IPS-11a (cell line): ENCODE measurements around the gene TBXAS1.

Experiments used
- H3K4me3 ChIP-seq: one replicate; pipeline ENCODE4 v1.5.1; 2013; ENCODE audit warnings: low read depth, low read length, control low read depth

Gene TBXAS1

GRCh38 chr7:140018125-140019043 is 189.3 kb downstream of the TBXAS1 start:
- H3K4me3 ChIP-seq, result no peak overlapping the region

GRCh38 chr7:140019172-140019571 is 190.1 kb downstream of the TBXAS1 start:
- no peak overlapping the region for H3K4me3 ChIP-seq

GRCh38 chr7:140019606-140020005 is 190.5 kb downstream of the TBXAS1 start:
- H3K4me3 ChIP-seq, result no peak overlapping the region

GRCh38 chr7:140021603-140022002 is 192.5 kb downstream of the TBXAS1 start:
- no peak overlapping the region for H3K4me3 ChIP-seq

GRCh38 chr7:140022582-140023211 is 193.6 kb downstream of the TBXAS1 start:
- no peak overlapping the region for H3K4me3 ChIP-seq

- H3K4me3 ChIP-seq, result no peak overlapping the region
Measured at GRCh38 chr7:140023728-140024127, 194.7 kb downstream of the TBXAS1 start.

GRCh38 chr7:140024585-140024984 is 195.5 kb downstream of the TBXAS1 start:
- H3K4me3 ChIP-seq, result no peak overlapping the region

- no peak overlapping the region for H3K4me3 ChIP-seq
Measured at GRCh38 chr7:140025241-140025640, 196.2 kb downstream of the TBXAS1 start.

GRCh38 chr7:140025814-140026433 is 196.9 kb downstream of the TBXAS1 start:
- no peak overlapping the region for H3K4me3 ChIP-seq

GRCh38 chr7:140026935-140027334 is 197.9 kb downstream of the TBXAS1 start:
- H3K4me3 ChIP-seq, result no peak overlapping the region

- no peak overlapping the region for H3K4me3 ChIP-seq
Measured at GRCh38 chr7:140027858-140028257, 198.8 kb downstream of the TBXAS1 start.

- no peak overlapping the region for H3K4me3 ChIP-seq
Measured at GRCh38 chr7:140028311-140028710, 199.2 kb downstream of the TBXAS1 start.

GRCh38 chr7:140029072-140029471 is 200.0 kb downstream of the TBXAS1 start:
- H3K4me3 ChIP-seq, result no peak overlapping the region

GRCh38 chr7:140031364-140031763 is 202.3 kb downstream of the TBXAS1 start:
- H3K4me3 ChIP-seq, result no peak overlapping the region

GRCh38 chr7:140033036-140033435 is 204.0 kb downstream of the TBXAS1 start:
- H3K4me3 ChIP-seq, result no peak overlapping the region

GRCh38 chr7:140033779-140034363 is 204.8 kb downstream of the TBXAS1 start:
- H3K4me3 ChIP-seq, result no peak overlapping the region

GRCh38 chr7:140034421-140034820 is 205.4 kb downstream of the TBXAS1 start:
- H3K4me3 ChIP-seq, result no peak overlapping the region

GRCh38 chr7:140035400-140036223 is 206.5 kb downstream of the TBXAS1 start:
- no peak overlapping the region for H3K4me3 ChIP-seq

- H3K4me3 ChIP-seq, result no peak overlapping the region
Measured at GRCh38 chr7:140036224-140036962, 207.3 kb downstream of the TBXAS1 start.

- H3K4me3 ChIP-seq, result no peak overlapping the region
Measured at GRCh38 chr7:140039066-140039465, 210.0 kb downstream of the TBXAS1 start.
